ENCODE data around the gene IGF2BP2. TPM values are rescaled to one million over a fixed set of nuclear protein-coding genes. Genes with fewer than 3 reads are reported as not detected.
"Not testable (repeated sequence)": the region's sequence is repeated elsewhere in the genome, so short reads cannot be mapped to it uniquely, and the experiment has no call there.

IGF2BP2 gene
- polyA plus RNA-seq (ENCODE audit: insufficient read length): 129 TPM
- long read RNA-seq, donor 1, partial matches to known transcripts: 17 of 20 reads
- long read RNA-seq, donor 1, other reads (novel, unspliced or antisense): 0 of 20 reads
- long read RNA-seq, donor 2, partial matches to known transcripts: 5 of 11 reads
- long read RNA-seq, donor 2, other reads (novel, unspliced or antisense): 0 of 11 reads
- long read RNA-seq, donor 3, partial matches to known transcripts: 5 of 11 reads
- long read RNA-seq, donor 3, other reads (novel, unspliced or antisense): 0 of 11 reads
- long read RNA-seq, donor 4: 0 reads
- long read RNA-seq, donor 5, transcript IGF2BP2-202 (16 exons, 3,688 nt): major isoform, 6 of 16 reads
- long read RNA-seq, donor 5, partial matches to known transcripts: 6 of 16 reads
- long read RNA-seq, donor 5, other reads (novel, unspliced or antisense): 0 of 16 reads
- long read RNA-seq, donor 6, partial matches to known transcripts: 8 of 15 reads
- long read RNA-seq, donor 6, other reads (novel, unspliced or antisense): 0 of 15 reads
- long read RNA-seq, donor 7, transcript IGF2BP2-201 (15 exons, 3,291 nt): minor isoform, 8 of 35 reads
- long read RNA-seq, donor 7, transcript IGF2BP2-202 (16 exons, 3,688 nt): major isoform, 9 of 35 reads
- long read RNA-seq, donor 7, partial matches to known transcripts: 13 of 35 reads
- long read RNA-seq, donor 7, other reads (novel, unspliced or antisense): 0 of 35 reads
- long read RNA-seq, donor 8, partial matches to known transcripts: 5 of 8 reads
- long read RNA-seq, donor 8, other reads (novel, unspliced or antisense): 0 of 8 reads

DNA sequence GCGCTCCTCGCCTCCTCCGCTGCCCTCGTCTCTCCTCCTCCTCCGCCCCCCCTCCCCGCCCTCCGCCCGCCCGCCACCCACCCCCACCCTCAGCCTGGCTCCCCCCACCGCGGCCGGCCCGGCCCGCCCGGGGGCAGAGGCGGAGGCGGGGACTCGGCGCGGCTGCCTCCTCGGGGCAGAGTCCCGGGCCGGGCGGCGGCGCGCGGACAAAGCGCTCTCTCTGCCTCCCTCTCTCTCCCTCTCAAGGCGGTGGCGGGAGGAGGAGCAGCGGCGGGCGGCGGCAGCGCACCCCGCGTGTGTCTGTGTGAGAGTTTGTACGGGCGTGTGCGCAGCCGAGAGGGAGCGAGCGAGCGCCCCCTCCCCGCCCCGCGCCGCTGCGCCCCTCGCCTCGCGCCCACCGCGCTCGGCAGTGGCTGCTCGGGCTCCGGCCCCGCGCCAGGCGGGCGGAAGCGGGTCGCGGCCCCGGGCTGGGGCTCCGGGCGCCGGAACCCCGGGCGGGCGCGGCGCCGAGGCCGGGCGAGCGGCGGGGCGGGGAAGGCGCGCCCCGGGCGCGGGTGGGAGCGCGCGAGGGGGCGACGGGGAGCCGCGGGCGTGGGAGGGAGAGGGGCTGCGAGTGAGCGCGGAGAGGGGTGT, at the start of gene IGF2BP2:
TSS of gene IGF2BP2 (minus strand) at position 37 of the 633 bp plus-strand sequence. CDS start 82 bp downstream, outside the sequence.
- DNase-seq: peak; percentile 83

DNA sequence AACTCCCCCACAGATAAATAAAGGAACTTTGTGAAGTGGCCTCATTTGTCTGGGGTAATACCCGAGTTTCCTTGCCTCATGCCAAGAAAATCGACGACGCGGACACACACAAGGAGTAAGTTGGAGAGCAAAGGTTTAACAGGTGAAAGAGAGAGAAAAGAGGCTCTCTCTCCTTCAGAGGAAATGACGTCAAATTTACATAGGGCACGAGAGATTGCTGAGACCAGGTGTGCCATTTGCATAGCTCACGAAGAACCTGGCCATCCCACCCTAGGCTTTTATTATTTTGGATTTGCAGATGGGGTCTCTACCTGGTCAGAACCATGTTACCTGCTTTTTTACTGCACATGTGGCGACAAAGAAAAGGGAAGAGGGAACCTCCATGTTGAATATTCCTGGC, 49.3 kb upstream of the IGF2BP2 start:
- DNase-seq: no peak

DNA sequence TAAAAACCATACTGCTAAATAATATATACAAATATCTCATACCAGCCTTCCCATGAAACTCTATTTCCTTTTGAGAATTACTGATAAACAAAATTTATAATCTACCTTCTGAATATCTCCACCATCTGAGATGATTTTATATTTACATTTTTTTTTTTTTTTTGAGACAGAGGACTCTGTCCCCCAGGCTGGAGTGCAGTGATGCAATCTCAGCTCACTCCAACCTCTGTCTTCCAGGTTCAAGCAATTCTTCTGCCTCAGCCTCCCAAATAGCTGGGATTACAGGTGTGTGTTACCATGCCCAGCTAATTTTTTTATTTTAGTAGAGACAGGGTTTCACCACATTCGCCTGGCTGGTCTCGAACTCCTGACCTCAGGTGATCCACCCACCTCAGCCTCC, 42.8 kb upstream of the IGF2BP2 start:
- no peak for DNase-seq

DNA sequence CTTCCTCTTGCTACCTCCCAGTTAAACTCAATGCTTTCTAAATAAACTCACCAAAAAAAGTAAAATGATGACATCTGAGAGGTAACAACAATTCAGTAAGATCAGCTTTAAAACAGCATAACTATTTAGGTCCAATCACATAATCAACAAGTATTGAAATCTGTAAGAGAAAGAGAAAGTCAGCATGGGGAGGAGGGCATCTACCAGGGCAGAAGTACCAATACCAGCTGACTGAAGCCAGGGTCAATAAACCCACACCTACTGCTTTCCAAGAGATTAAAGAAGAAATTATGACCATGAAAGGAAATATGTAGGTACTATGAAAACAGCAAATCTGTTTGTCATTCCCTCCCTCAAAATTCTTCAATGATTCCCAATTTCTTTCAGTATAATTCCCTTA, 42.2 kb upstream of the IGF2BP2 start:
- no peak for DNase-seq

DNA sequence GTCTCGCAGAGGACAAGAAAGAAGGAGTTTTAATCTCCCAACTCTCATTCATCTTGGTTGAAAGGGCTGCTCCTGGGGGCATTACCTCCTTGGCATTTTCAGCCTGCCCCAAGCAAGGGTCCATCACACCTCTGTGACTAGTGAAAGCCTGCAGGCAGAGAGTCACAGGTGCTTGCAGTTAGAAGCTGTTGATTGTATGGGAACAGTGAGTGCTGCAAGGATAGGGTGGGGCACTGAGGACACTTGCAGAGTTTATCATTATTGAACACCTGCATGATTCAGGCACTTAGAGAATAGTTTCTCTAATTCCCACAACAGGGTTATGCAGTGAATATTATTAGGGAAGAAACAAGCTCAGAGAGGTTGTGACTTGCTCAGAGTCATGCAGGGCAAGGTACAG, 41.7 kb upstream of the IGF2BP2 start:
- no peak for DNase-seq

DNA sequence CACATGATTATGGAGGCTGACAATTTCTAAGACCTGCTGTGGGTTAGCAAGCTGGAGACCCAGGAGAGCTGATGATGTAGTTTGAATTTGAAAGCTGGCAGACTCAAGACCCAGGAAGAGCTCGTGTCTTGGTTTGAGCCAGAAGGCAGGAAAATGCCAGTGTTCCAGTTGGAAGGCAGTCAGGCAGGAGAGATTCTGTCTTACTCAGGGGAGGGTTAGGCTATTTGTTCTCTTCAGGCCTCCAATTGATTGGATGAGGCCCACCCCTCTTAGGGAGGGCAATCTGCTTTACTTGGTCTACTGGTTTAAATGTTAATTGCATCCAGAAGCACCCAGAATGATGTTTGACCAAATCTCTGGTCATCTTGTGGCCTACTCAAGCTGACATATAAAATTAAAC, 40.4 kb upstream of the IGF2BP2 start:
- no peak for DNase-seq

DNA sequence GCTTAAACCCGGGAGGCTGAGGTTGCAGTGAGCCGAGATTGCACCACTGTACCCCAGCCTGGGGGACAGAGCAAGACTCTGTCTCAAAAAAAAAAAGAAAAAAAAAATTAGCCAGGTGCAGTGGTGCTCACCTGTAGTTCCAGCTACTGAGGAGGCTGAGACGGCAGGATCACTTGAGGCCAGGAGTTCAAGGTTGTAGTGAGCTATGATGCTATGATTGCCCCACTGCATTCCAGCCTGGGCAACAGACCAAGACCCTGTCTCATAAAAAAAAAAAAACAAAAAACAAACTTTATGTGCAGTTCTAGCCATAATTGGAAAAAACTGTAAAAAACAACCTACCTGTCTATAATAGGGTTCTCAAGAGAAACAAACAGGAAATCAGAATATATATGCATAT, 39.9 kb upstream of the IGF2BP2 start:
- no peak for DNase-seq

DNA sequence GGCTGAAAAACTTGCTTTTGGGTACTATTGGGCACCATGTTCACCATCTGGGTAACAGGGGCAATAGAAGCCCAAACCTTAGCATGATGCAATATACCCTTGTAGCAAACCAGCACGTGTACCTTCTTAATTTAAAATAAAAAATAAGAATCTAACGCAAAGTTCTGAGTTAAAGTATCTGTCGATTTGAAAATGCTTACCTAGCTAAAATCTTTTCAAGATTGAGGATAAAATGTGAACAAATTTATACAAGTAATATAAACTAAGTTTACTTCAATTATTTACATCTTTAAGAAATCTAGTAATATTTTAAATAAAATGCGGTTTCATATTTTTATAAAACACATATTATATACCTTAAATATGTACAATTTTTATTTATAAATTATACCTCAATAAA, 38.1 kb upstream of the IGF2BP2 start:
- DNase-seq: no peak

DNA sequence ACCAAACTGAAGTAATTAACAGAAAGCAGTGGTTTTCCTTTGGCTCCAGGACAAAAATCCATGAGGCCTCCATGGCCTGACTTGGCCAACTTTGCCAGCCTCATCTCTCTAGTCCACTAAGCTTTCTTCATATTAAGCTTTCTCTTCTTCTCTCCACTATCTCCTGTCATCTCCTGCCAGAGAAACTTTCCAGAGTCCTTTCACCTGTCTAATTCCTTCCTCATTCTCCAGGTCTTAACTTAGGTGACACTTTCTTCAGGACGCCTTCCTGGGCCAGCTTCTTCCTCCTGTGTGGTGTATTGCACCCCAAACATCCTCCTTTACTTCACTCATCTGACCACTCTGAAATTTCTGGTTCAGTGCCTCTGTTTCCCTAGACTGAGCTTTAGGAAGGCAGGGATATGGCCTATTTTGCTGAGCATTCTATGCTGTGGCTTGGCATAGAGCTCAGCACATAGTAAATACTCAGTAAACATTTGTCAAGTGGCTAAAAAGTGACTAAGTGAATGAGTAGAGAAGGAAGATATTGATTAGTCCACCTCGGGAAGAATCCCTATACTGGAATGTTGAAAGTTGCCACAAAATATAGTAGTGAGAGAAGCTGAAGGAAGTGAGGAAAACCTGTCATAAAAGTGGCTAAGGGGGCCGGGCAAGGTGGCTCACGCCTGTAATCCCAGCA, 34.6 kb upstream of the IGF2BP2 start:
- DNase-seq: no peak

DNA sequence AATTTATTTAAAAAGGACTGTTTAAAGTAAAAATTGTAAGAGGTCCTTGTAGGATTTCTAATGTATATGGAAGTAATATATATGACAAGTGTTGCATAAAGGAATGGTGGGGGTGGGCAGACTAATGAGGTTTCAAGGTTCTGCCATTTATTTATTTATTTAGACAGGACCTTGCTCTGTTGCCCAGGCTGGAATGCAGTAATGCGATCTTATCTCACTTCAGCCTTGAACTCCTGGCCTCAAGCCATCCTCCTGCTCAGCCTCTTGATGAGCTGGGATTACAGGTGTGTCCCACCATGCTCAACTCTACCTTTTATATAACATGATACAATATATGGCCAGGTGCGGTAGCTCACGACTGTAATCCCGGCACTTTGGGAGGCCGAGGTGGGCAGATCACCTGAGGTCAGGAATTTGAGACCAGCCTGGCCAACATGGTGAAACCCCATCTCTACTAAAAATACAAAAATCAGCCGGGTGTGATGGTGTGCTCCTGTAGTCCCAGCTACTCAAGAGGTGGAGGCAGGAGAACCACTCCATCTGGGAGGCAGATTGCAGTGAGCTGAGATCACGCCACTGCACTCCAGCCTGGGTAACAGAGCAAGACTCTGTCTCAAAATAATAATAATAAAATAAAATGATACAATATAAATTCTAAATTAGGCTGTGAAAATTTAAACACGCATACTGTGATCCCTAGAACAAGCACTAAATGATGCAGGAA, 33.8 kb upstream of the IGF2BP2 start:
- no peak for DNase-seq

DNA sequence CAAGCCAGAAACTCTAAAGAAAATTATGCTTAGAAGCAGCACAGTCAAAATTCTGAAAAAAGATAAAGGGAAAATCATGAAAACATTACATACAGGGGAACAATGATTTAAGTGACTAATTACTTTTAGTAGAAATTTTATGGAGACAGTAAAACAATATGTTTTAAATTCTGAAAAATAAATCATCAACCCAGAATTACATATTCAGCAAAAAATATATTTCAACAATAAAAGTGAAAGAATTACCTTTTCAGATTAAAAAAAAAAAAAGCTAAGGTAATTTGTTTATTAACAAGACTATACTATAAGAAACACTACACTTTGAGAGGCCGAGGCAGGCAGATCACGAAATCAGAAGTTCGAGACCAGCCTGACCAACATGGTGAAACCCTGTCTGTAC, 32.4 kb upstream of the IGF2BP2 start:
- no peak for DNase-seq

DNA sequence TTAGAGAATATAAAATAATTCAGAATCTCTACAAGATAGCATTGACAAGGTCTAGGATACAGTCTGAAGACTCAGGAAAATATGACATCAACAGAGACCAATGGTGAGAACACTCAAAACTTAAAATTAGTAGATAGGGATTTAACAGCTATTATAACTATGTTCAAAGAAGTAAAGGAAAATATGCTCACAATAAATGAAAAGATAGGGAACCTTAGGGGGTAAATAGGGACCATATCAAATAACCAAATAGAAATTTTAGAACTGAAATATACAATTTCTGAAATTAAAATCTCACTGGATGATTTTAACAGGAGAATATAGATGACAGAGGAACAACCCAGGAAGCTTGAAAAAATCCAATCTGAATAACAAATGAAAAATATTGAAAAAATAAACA, 31.8 kb upstream of the IGF2BP2 start:
- DNase-seq: no peak

DNA sequence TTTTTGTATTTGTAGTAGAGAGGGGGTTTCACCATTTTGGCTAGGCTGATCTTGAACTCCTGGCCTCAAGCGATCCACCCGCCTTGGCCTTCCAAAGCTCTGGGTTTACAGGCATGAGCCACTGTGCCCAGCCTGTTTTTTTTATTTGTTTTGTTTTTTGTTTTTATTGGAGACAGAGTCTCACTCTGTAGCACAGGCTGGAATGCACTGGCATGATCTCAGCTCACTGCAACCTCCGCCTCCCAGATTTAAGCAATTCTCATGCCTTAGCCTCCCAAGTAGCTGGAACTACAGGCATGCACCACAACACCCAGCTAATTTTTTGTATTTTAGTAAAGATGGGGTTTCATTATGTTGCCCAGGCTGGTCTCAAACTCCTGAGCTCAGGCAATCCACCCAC, 28.9 kb upstream of the IGF2BP2 start:
- DNase-seq: not testable (repeated sequence)

DNA sequence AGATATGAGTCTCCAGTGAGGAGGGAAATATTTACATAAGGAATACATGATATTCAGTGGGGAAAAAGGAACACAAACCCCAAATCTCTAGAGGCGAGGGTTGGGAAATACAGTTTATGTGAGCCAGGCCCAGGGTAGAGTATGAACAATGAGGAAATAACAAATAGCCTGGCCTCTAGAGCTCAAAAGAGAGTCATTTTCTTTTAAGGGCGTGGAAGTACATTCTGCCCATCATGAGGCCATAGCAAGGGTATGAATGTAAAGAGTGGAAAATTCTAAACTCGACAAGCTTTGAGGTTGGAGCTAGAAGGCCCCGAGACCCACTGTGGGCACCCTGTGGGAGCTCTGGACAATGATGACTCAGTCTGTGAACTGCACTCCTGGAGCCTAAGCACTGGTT, 27.8 kb upstream of the IGF2BP2 start:
- no peak for DNase-seq

DNA sequence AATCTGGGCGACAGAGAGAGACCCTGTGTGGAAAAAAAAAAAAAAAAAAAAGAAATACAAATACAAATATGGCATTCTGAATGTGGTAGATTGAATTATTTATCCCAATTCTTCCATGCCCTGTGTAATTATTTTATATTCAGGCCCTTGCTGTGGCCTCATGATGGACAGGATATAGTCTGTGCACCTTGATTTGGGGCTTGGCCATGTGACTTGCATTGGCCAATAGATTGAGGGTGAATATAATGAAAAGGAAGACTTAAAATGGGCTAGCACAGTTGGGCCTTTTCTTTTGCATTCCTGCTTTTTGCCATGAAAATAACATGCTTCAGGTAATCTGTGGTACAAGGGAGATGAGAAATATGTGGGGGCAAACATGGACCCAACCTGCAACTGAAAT, 27.1 kb upstream of the IGF2BP2 start:
- no peak for DNase-seq

DNA sequence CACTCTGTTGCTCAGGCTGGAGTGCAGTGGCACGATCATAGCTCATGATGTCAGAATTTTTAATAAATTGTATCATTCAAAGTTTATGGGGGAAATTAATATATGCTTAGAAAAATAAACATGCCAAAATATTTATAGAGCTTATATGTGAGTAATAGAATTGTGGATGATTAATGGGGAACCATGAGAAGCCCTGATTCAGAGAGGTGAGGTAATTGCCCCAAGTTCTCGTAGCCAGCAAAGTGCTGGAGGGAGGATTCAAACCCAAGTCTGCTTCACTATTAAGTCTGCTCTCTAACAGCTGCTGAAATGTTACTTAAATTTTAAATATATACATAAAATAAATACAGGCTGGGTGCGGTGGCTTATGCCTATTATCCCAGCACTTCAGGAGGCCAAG, 26.2 kb upstream of the IGF2BP2 start:
- DNase-seq: no peak

DNA sequence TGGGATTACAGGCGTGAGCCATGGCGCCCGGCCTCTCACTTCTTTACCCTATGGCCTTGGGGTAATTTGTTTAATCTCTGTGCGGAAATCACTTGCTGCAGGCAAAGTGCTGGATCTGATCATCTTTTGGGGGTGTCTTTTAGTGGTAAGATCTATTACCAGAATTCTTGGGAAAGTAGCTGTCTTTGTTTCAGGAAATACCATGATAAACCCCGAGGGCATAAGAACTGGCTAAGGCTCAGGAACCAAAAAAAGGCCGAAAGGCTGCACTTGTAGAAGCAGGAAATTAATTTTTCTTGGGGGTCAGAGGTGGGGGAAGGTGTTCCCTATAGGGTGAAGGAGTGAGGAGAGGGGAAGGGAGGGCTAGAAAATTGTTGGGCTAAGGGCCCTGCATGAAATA, 22.7 kb upstream of the IGF2BP2 start:
- DNase-seq: no peak

DNA sequence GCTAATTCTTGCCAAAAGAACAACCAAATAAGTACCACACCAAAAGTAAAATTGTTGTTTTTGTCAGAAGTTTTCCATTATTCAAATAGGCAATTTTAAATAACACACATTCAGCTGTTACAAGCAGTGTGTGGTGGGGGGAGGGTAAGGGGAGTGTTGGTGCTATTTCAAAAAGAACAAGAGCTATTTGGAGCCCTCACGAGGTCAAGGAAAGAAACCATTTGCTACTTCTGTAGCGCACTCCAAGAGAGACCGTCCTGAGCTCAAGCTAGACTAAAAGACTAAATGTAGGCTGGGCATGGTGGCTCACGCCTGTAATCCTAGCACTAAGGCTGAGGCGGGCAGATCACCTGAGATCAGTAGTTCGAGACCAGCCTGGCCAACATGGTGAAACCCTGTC, 21.2 kb upstream of the IGF2BP2 start:
- DNase-seq: no peak

DNA sequence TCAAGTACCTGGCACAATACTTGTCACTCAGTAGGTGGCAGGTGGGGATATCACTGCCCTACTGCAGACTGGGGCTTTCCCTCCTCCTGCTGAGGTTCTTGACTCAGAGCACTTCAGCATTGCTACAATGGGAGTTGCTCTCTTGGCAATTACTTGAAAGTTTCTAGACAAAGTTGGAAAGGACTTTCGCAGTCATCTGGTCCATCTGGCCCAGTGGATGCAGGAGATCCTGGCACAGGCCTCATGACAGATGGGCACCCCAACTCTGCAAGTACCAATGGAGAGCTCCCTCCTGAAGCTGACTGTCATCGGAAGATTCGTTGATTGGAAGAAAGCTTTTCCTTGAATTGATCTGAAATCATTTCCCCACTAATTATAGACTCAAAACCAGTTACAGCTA, 19.2 kb upstream of the IGF2BP2 start:
- no peak for DNase-seq

DNA sequence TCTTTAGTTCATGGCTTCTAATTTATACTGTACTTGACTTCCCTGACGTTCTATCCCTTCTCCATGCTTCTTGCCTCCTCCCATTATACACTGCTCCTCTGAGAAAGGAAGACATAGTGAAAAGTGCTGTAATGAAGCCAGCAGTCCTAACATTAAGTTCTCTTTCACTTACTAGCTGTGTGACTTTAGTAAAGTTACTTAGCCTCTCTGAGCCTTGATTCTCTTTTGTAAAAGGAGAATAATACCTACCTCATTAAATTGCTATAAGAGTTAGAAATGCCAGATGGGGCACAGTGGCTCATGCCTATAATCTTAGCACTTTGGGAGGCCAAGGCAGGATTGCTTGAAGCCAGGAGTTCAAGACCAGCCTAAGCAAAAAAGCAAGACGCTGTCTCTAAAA, 18.8 kb upstream of the IGF2BP2 start:
- no peak for DNase-seq

DNA sequence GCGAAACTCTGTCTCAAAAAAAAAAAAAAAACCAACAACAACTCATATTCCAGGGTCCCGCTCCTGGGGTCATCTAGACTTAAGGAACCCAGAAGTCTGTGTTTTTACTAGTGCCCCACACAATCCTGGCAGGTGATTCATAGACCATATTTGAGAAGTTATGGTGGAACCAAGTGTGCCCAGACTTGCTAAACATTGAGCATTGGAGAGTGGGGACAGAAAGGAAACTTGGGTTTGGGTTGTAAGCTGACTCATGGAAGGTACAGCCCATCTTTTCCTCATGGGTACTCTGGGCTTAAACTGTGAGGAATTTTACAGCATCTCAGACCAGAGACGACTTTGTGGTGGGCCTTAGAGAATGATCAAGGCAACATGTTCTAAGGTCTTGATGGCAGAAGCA, 18.3 kb upstream of the IGF2BP2 start:
- DNase-seq: no peak

DNA sequence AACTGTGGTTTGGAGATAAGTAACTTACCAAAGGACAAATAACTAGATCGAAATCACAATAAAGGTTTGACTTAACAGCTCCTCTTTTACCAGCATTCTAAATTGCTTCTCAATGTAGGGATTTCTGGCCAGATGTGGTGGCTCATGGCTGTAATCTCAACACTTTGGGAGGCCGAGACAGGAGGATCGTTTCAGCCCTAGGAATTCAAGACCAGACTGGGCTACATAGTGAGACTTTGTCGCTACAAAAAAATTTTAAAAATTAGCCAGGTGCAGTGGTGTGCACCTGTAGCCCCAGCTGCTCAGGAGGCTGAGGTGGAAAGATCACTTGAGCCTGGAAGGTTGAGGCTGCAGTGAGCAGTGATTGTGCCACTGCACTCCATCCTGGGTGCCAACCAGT, 17.4 kb upstream of the IGF2BP2 start:
- DNase-seq: no peak
